Rectal smooth muscle tissue (tissue), 1 donor: Measurements from ENCODE around the gene CFAP210.

Experiments
- H3K27ac ChIP-seq: one replicate; pipeline ENCODE4 v1.7.0; 2013; ENCODE audit warnings: low read depth, low read length, inconsistent platforms
- H3K27me3 ChIP-seq: one replicate; pipeline ENCODE4 v1.7.0; 2013; ENCODE audit warnings: low read length; ENCODE audit not compliant: control insufficient read depth, insufficient read depth
- H3K36me3 ChIP-seq: one replicate; pipeline ENCODE4 v1.7.0; 2013; ENCODE audit warnings: low read length; ENCODE audit not compliant: control insufficient read depth, insufficient read depth
- H3K4me1 ChIP-seq: one replicate; pipeline ENCODE4 v1.7.0; 2013; ENCODE audit warnings: low read length; ENCODE audit not compliant: control insufficient read depth, insufficient read depth
- H3K4me3 ChIP-seq: one replicate; pipeline ENCODE4 v1.7.0; 2013; ENCODE audit warnings: low read length
- H3K9ac ChIP-seq: one replicate; pipeline ENCODE4 v1.7.0; 2013; ENCODE audit warnings: low read length

CFAP210 gene

DNA sequence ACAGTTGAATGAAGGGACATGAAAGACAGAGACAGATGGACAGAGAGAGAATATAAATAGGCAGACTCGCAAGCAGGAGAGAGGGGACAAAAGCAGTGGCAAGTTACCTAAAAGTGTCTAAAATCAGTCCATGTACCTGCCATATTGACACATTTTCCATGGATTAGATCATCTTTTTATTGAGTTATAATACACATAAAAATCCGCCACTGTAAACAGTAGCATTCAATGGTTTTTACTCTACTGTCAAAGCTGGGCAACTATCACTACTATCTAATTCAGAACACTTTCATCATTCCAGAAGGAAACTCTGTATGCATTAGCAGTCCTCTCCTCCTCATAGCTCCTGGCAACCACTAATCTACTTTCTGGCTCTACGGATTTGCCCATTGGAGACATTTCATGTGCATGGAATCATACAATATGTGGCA lies 10.1 kb downstream of the CFAP210 start:
- H3K9ac ChIP-seq: no peak overlapping the region
- H3K4me3 ChIP-seq: no peak overlapping the region
- H3K4me1 ChIP-seq: no peaks in the 10 kb centered on the region
- no peaks in the 10 kb centered on the region for H3K27me3 ChIP-seq
- H3K27ac ChIP-seq: no peak overlapping the region
- H3K36me3 ChIP-seq: no peaks in the 10 kb centered on the region

DNA sequence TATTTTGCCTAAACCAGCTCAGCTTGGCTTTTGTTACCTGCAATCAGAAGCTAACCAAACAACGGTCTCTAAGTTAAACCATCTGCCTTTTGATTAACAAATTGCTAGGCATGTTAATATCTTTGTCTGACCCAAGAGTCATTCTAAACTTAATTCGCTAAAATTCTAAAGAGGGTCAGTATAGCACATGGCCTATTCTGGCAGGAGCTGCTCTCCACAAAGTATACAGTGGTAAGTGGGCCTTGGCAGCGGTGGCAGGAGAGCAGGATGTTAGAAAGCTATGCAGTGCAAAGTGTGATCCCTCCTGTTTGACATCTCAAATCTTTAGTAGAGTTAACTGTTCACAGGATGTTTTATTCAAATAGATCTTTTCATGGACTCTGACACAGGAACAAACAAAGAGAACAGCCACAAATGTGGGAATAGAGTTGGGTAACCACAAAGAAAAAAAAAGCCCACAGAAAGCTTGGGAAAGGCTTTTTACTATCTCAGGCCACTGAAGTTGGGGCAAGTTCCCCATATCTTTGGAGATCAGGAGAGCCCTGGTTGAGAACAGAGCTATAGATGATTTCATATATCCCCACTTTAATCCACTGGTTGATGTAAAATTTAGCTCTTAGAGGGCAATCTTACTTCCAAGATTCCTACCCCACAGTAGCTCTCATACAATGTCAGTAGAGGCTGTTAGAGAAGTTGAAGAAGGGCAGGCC lies 10.6 kb downstream of the CFAP210 start:
- no peak overlapping the region for H3K27ac ChIP-seq
- H3K27me3 ChIP-seq: no peaks in the 10 kb centered on the region
- H3K4me1 ChIP-seq: no peaks in the 10 kb centered on the region
- H3K36me3 ChIP-seq: no peaks in the 10 kb centered on the region
- H3K4me3 ChIP-seq: no peak overlapping the region
- no peak overlapping the region for H3K9ac ChIP-seq

DNA sequence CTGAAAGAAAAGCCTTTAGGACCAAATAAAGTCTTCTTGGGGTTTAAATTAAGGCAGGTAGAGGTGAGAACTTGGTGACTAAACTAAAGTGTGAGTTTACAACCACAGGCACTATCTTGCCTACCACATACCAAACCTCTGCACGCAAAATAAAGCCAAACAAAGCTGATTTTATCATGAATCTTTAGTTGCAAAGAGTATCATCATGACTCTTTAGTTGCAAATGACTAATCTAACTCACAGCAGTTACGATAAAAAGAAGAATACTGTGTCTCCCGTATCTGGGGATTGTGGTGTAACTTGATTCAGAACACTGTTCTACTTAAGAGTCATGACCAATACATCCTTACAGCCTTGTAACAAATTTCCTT lies 11.2 kb downstream of the CFAP210 start:
- no peaks in the 10 kb centered on the region for H3K27me3 ChIP-seq
- no peak overlapping the region for H3K9ac ChIP-seq
- H3K4me1 ChIP-seq: no peaks in the 10 kb centered on the region
- H3K27ac ChIP-seq: no peak overlapping the region
- no peaks in the 10 kb centered on the region for H3K36me3 ChIP-seq
- H3K4me3 ChIP-seq: no peak overlapping the region

DNA sequence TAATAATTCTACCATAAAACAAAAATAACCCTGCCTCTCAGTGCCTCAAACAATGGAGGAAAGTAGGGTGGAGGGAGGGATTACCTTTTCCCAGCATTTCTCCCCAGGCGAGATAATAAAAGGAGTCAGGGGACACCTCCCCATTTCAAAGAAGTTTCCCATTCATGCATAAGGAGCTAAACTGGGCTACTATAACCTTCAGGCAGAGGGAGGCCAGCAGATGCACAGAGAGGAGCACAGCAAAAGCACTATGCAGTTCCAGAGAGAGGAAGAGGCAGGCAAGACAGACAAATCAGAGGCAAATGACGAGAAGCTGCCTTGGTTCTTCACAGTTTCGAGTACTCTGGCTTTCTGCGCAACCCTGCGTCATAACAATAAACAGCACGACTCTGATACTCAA lies 17.4 kb downstream of the CFAP210 start:
- H3K36me3 ChIP-seq: no peaks in the 10 kb centered on the region
- no peak overlapping the region for H3K27ac ChIP-seq
- no peak overlapping the region for H3K4me3 ChIP-seq
- H3K4me1 ChIP-seq: no peaks in the 10 kb centered on the region
- H3K9ac ChIP-seq: no peak overlapping the region
- H3K27me3 ChIP-seq: no peaks in the 10 kb centered on the region

GRCh38 chr2:169676357-169676756 lies 17.8 kb downstream of the CFAP210 start:
- no peak overlapping the region for H3K9ac ChIP-seq
- H3K27ac ChIP-seq: no peak overlapping the region
- H3K4me1 ChIP-seq: no peaks in the 10 kb centered on the region
- H3K27me3 ChIP-seq: no peaks in the 10 kb centered on the region
- no peaks in the 10 kb centered on the region for H3K36me3 ChIP-seq
- no peak overlapping the region for H3K4me3 ChIP-seq

DNA sequence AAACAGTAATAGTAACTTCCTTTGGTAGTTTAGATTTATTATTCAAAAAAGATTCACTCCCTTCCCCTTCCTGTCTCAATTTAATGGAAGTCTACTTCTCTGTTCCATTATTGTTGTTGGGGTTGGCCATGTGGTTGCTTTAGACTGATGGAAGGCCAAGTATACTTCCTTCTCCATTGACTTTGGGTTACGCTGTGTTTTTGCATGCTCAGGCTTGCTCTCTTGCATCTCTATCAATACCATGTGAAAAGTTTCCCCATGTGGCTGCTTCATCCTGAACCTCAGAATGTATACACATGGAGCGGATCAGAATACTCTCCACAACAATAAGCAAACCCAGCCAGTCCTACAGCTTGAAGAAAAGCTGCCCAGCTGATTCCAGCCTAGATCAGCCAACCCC lies 20.3 kb downstream of the CFAP210 start:
- Histone ChIP-seq H3K36me3 (no peaks in the 10 kb centered on the region), H3K27me3 (no peaks in the 10 kb centered on the region), H3K4me1 (no peaks in the 10 kb centered on the region), H3K4me3 (no peak overlapping the region), H3K9ac (no peak overlapping the region), H3K27ac (no peak overlapping the region)

DNA sequence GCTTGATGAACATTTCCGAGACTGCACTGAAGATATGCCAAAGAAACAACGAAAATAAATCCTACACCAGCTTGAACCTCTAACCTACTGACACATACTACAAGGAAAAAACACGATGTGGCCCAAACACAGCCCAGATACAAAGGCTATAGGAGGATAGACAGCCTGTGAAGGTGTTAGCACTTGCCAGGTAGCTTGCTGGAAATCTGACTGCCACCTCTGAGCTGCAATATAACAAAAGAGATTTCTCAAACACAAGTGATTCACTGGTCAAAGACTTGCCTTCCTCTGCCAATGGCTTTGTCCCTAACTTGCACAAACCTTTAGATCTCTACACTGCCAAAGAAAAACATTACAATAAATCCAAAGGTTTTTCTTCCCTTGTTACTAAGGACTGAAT lies 21.1 kb downstream of the CFAP210 start:
- H3K27me3 ChIP-seq: no peaks in the 10 kb centered on the region
- no peak overlapping the region for H3K4me3 ChIP-seq
- no peaks in the 10 kb centered on the region for H3K4me1 ChIP-seq
- H3K27ac ChIP-seq: no peak overlapping the region
- no peaks in the 10 kb centered on the region for H3K36me3 ChIP-seq
- no peak overlapping the region for H3K9ac ChIP-seq

- H3K4me1 ChIP-seq: no peaks in the 10 kb centered on the region
- no peak overlapping the region for H3K9ac ChIP-seq
- H3K4me3 ChIP-seq: no peak overlapping the region
- H3K27ac ChIP-seq: no peak overlapping the region
- no peaks in the 10 kb centered on the region for H3K36me3 ChIP-seq
- H3K27me3 ChIP-seq: no peaks in the 10 kb centered on the region
Measured at GRCh38 chr2:169672406-169672805, 21.8 kb downstream of the CFAP210 start.

DNA sequence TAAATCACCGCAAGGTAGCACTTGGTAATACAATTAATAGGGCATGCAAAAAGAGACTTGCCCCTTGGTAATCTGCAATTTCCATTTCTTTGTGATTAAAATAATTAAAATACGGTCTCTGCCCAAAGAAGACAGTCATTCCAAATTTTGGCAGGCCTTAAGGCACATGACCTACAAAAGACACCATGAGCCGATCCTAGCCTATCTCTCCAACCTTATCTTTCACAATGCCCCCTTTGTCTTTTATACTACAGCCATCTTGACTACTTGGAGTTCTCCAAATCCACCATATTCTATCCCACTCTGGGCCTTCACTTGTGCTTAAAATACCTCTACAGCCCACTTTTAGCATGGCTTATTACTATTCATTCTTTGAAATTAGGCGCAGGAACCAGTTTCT lies 23.3 kb downstream of the CFAP210 start:
- no peaks in the 10 kb centered on the region for H3K27me3 ChIP-seq
- H3K27ac ChIP-seq: no peak overlapping the region
- no peaks in the 10 kb centered on the region for H3K4me1 ChIP-seq
- H3K36me3 ChIP-seq: no peaks in the 10 kb centered on the region
- H3K4me3 ChIP-seq: no peak overlapping the region
- no peak overlapping the region for H3K9ac ChIP-seq

DNA sequence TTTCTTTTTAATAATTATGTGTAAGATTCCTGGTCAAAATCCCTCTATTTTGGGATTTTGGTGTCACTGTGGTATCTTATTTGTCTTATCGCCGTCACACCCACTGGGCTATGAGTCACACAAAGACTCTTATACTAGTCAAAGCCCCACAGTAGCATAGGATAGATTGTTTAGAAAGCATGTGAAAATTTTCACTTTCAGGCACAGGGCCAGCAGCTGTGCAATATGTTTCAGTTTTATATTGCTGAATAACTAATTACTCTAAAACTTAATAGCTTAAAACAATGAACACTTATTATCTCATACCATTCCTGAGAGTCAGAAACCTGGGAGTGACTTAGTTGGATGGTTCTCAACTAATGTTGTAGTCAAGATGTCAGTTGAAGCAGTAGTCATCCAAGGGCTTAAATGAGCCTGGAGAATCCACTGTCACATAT lies 24.0 kb downstream of the CFAP210 start:
- Histone ChIP-seq H3K9ac (no peak overlapping the region), H3K4me3 (no peak overlapping the region), H3K36me3 (no peaks in the 10 kb centered on the region), H3K27ac (no peak overlapping the region), H3K4me1 (no peaks in the 10 kb centered on the region), H3K27me3 (no peaks in the 10 kb centered on the region)

DNA sequence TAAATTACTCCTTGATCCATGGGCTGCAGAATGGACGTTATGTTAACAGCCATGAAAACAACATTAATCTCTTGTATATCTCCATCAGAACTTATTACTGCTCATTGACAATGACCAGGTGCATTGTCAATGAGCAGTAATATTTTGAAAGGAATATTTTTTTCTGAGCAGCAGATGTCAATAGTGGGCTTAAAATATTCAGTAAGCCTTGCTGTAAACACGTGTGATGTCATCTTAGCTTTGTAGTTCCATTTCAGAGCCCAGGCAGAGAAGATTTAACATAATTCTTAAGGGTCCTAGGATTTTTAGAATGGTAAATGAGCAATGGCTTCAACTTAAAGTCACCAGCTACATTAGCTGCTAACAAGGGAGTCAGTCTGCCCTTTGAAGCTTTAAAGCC lies 26.6 kb downstream of the CFAP210 start:
- H3K36me3 ChIP-seq: no peaks in the 10 kb centered on the region
- H3K4me3 ChIP-seq: no peak overlapping the region
- H3K4me1 ChIP-seq: no peaks in the 10 kb centered on the region
- H3K27me3 ChIP-seq: no peaks in the 10 kb centered on the region
- no peak overlapping the region for H3K27ac ChIP-seq
- no peak overlapping the region for H3K9ac ChIP-seq

DNA sequence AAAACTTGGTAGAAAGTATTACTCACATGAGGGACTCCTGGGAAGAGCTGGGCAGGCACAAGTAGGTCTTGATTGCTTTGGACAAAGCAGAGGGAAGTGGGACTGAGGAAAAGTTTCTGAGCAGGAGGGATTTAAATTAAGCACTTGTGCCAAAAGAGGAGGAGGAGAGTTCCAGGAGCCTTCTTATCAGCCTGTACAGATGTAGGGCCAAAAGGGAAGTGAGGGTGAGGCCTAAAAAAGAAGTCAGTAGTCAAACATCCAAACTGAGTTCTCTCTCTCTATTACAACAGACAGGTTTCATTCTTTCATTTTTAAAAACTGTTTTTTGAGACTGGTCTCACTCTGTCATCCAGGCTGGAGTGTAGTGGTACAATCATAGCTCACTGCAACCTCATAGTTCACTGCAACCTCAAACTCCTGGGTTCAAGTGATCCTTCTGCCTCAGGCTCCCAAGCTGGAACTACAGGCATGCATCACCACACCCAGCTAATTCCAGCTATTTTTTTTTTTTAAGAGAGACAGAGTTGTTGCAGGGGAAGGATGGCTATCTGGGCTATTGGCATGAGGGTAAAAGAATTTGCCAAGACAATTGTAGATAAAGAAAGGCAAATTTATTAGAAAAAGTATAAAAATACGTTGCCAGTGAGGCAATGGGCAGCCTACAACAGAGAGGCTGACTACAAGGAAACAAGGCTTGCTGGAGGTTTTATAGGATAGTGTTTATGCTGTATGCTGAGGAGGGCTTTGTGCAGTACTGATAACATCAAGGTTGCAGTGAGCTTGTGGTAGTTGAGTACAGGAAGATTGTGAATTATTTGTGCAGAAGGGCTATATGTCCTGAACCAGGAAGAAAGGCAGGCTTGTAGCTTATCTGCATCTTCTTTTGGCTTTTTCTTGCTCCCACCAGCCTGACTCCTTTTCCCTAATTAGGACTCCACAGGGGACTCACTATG lies 29.0 kb downstream of the CFAP210 start:
- Histone ChIP-seq H3K27ac (no peak overlapping the region), H3K36me3 (no peaks in the 10 kb centered on the region), H3K9ac (no peak overlapping the region), H3K4me1 (no peaks in the 10 kb centered on the region), H3K4me3 (no peak overlapping the region), H3K27me3 (no peaks in the 10 kb centered on the region)
